ENCODE data around the gene GORAB. TPM values are rescaled to one million over a fixed set of nuclear protein-coding genes. Genes with fewer than 3 reads are reported as not detected.

Gene GORAB
- total RNA-seq, 1 donor from 2014 or later, result 9.3 TPM

GRCh38 chr1:170592591-170593111 lies 60.7 kb downstream of the GORAB start:
- no peak for DNase-seq
- H3K4me3 ChIP-seq, result no peak overlapping the region
- no peaks in the 10 kb centered on the region for H3K36me3 ChIP-seq
- TF ChIP-seq CTCF (IDR thresholded peaks at IDR 0.05; ENCODE audit: borderline replicate concordance), result no peak
- H3K27ac ChIP-seq (replicated peaks), result no peak overlapping the region
- intact Hi-C loops (cut with micrococcal nuclease), result no loop called here
- H3K27me3 ChIP-seq (ENCODE audit: low read depth), result peaks cover 8% of the 10 kb centered on the region
- peaks cover 21% of the 10 kb centered on the region for H3K9me3 ChIP-seq (replicated peaks)
- H3K4me1 ChIP-seq, result no peaks in the 10 kb centered on the region

- H3K4me1 ChIP-seq, result no peaks in the 10 kb centered on the region
- H3K9me3 ChIP-seq (replicated peaks), result peaks cover 24% of the 10 kb centered on the region
- DNase-seq, result no peak
- no peak overlapping the region for H3K4me3 ChIP-seq
- intact Hi-C loops (cut with micrococcal nuclease), result no loop called here
- no peak for TF ChIP-seq CTCF (IDR thresholded peaks at IDR 0.05; ENCODE audit: borderline replicate concordance)
- H3K27me3 ChIP-seq (ENCODE audit: low read depth), result peaks cover 8% of the 10 kb centered on the region
- H3K27ac ChIP-seq (replicated peaks), result no peak overlapping the region
- H3K36me3 ChIP-seq, result no peaks in the 10 kb centered on the region
Measured at GRCh38 chr1:170593173-170594011, 61.4 kb downstream of the GORAB start.

- H3K36me3 ChIP-seq, result no peaks in the 10 kb centered on the region
- intact Hi-C loops (cut with micrococcal nuclease), result no loop called here
- no peak for DNase-seq
- no peak overlapping the region for H3K27ac ChIP-seq (replicated peaks)
- H3K27me3 ChIP-seq (ENCODE audit: low read depth), result peaks cover 8% of the 10 kb centered on the region
- H3K4me1 ChIP-seq, result no peaks in the 10 kb centered on the region
- peaks cover 24% of the 10 kb centered on the region for H3K9me3 ChIP-seq (replicated peaks)
- no peak overlapping the region for H3K4me3 ChIP-seq
- TF ChIP-seq CTCF (IDR thresholded peaks at IDR 0.05; ENCODE audit: borderline replicate concordance), result no peak
Measured at GRCh38 chr1:170594066-170594626, 62.2 kb downstream of the GORAB start.

- no peaks in the 10 kb centered on the region for H3K27me3 ChIP-seq (ENCODE audit: low read depth)
- intact Hi-C loops (cut with micrococcal nuclease), result no loop called here
- no peaks in the 10 kb centered on the region for H3K4me1 ChIP-seq
- H3K27ac ChIP-seq (replicated peaks), result no peak overlapping the region
- H3K9me3 ChIP-seq (replicated peaks), result peaks cover 29% of the 10 kb centered on the region
- no peak overlapping the region for H3K4me3 ChIP-seq
- no peaks in the 10 kb centered on the region for H3K36me3 ChIP-seq
- DNase-seq, result no peak
- TF ChIP-seq CTCF (IDR thresholded peaks at IDR 0.05; ENCODE audit: borderline replicate concordance), result no peak
Measured at GRCh38 chr1:170596701-170597100, 64.7 kb downstream of the GORAB start.

GRCh38 chr1:170598618-170599017 lies 66.7 kb downstream of the GORAB start:
- Histone ChIP-seq H3K27me3 (ENCODE audit: low read depth) (no peaks in the 10 kb centered on the region), H3K9me3 (replicated peaks) (peaks cover 36% of the 10 kb centered on the region), H3K36me3 (no peaks in the 10 kb centered on the region), H3K4me1 (no peaks in the 10 kb centered on the region), H3K4me3 (no peak overlapping the region), H3K27ac (replicated peaks) (no peak overlapping the region)
- no peak for DNase-seq
- intact Hi-C loops (cut with micrococcal nuclease), result no loop called here
- TF ChIP-seq CTCF (IDR thresholded peaks at IDR 0.05; ENCODE audit: borderline replicate concordance), result no peak

Measured in left ventricle myocardium inferior (tissue), 1 donor.